Measurements from ENCODE around the gene KRCC1.

Gene KRCC1

GRCh38 chr2:88080545-88080944 is 25.0 kb upstream of the KRCC1 start:
- no peak for TF ChIP-seq CTCF (IDR thresholded peaks at IDR 0.05; ENCODE audit: low read depth, low read length)
- H3K4me3 ChIP-seq (replicated peaks in 1 of 2; ENCODE audit: low read depth in 2 of 2, low read length in 2 of 2), result no peak overlapping the region
- DNase-seq (ENCODE audit: low read depth in 2 of 2), result no peak

GRCh38 chr2:88078643-88079172 is 23.1 kb upstream of the KRCC1 start:
- no peak for DNase-seq (ENCODE audit: low read depth in 2 of 2)
- no peak overlapping the region for H3K4me3 ChIP-seq (replicated peaks in 1 of 2; ENCODE audit: low read depth in 2 of 2, low read length in 2 of 2)
- no peak for TF ChIP-seq CTCF (IDR thresholded peaks at IDR 0.05; ENCODE audit: low read depth, low read length)

- TF ChIP-seq CTCF (IDR thresholded peaks at IDR 0.05; ENCODE audit: low read depth, low read length), result no peak
- H3K4me3 ChIP-seq (replicated peaks in 1 of 2; ENCODE audit: low read depth in 2 of 2, low read length in 2 of 2), result no peak overlapping the region
- no peak for DNase-seq (ENCODE audit: low read depth in 2 of 2)
Measured at GRCh38 chr2:88077080-88077479, 21.5 kb upstream of the KRCC1 start.

GRCh38 chr2:88074854-88075292 is 19.3 kb upstream of the KRCC1 start:
- no peak for TF ChIP-seq CTCF (IDR thresholded peaks at IDR 0.05; ENCODE audit: low read depth, low read length)
- DNase-seq (ENCODE audit: low read depth in 2 of 2), result peak; percentile 64 to 66
- H3K4me3 ChIP-seq (replicated peaks in 1 of 2; ENCODE audit: low read depth in 2 of 2, low read length in 2 of 2), result no peak overlapping the region

- H3K4me3 ChIP-seq (replicated peaks in 1 of 2; ENCODE audit: low read depth in 2 of 2, low read length in 2 of 2), result no peak overlapping the region
- DNase-seq (ENCODE audit: low read depth in 2 of 2), result no peak
- no peak for TF ChIP-seq CTCF (IDR thresholded peaks at IDR 0.05; ENCODE audit: low read depth, low read length)
Measured at GRCh38 chr2:88074150-88074549, 18.6 kb upstream of the KRCC1 start.

GRCh38 chr2:88071365-88071764 is 15.8 kb upstream of the KRCC1 start:
- no peak overlapping the region for H3K4me3 ChIP-seq (replicated peaks in 1 of 2; ENCODE audit: low read depth in 2 of 2, low read length in 2 of 2)
- DNase-seq (ENCODE audit: low read depth in 2 of 2), result no peak
- TF ChIP-seq CTCF (IDR thresholded peaks at IDR 0.05; ENCODE audit: low read depth, low read length), result no peak

- no peak overlapping the region for H3K4me3 ChIP-seq (replicated peaks in 1 of 2; ENCODE audit: low read depth in 2 of 2, low read length in 2 of 2)
- DNase-seq (ENCODE audit: low read depth in 2 of 2), result no peak
- TF ChIP-seq CTCF (IDR thresholded peaks at IDR 0.05; ENCODE audit: low read depth, low read length), result no peak
Measured at GRCh38 chr2:88070055-88070454, 14.5 kb upstream of the KRCC1 start.
